AG10803 (cell line): ENCODE data around the gene PDLIM1.

Experiments
- DNase-seq: peaks from one replicate; pipeline ENCODE4 v3.0.0; 2010; ENCODE audit warnings: low read depth
- H3K4me3 ChIP-seq: 2 replicates; pipeline ENCODE4 v1.5.1; 2011; ENCODE audit warnings: mild to moderate bottlenecking, low read length, control low read depth
- TF ChIP-seq, protein P1 (sequence below): conservative IDR thresholded peaks from 2 replicates; pipeline ENCODE4 v1.5.1; 2011; ENCODE audit warnings: mild to moderate bottlenecking, low read length, control low read depth, inconsistent platforms

PDLIM1 gene

GRCh38 chr10:95249467-95249866 lies 41.3 kb downstream of the PDLIM1 start:
- DNase-seq = no peak
- TF ChIP-seq, protein P1, sequence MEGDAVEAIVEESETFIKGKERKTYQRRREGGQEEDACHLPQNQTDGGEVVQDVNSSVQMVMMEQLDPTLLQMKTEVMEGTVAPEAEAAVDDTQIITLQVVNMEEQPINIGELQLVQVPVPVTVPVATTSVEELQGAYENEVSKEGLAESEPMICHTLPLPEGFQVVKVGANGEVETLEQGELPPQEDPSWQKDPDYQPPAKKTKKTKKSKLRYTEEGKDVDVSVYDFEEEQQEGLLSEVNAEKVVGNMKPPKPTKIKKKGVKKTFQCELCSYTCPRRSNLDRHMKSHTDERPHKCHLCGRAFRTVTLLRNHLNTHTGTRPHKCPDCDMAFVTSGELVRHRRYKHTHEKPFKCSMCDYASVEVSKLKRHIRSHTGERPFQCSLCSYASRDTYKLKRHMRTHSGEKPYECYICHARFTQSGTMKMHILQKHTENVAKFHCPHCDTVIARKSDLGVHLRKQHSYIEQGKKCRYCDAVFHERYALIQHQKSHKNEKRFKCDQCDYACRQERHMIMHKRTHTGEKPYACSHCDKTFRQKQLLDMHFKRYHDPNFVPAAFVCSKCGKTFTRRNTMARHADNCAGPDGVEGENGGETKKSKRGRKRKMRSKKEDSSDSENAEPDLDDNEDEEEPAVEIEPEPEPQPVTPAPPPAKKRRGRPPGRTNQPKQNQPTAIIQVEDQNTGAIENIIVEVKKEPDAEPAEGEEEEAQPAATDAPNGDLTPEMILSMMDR = no peak
- no peak overlapping the region for H3K4me3 ChIP-seq

DNA sequence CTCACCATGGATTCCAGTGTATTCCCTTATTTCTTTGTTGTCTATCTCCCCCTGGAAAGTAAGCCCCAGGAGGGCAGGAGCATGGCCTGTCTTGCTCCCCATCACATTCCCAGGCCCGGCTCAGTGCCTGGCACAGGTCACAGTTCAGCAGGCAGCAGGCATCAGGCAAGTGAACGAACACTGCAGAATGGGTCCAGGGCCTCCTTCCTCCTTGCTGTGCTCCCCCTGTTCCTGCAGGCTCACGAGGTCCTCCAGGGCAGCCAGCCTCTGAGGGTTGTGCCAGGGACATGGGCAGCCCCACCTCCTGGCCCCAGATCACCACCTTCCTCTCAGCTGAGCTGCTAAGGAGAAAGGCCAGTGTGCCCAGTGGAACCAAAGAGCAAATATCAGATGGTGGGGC lies 41.8 kb downstream of the PDLIM1 start:
- no peak overlapping the region for H3K4me3 ChIP-seq
- DNase-seq = no peak
- TF ChIP-seq, protein P1 = no peak

GRCh38 chr10:95247881-95248583 lies 42.8 kb downstream of the PDLIM1 start:
- TF ChIP-seq, protein P1 = no peak
- H3K4me3 ChIP-seq = no peak overlapping the region
- no peak for DNase-seq

DNA sequence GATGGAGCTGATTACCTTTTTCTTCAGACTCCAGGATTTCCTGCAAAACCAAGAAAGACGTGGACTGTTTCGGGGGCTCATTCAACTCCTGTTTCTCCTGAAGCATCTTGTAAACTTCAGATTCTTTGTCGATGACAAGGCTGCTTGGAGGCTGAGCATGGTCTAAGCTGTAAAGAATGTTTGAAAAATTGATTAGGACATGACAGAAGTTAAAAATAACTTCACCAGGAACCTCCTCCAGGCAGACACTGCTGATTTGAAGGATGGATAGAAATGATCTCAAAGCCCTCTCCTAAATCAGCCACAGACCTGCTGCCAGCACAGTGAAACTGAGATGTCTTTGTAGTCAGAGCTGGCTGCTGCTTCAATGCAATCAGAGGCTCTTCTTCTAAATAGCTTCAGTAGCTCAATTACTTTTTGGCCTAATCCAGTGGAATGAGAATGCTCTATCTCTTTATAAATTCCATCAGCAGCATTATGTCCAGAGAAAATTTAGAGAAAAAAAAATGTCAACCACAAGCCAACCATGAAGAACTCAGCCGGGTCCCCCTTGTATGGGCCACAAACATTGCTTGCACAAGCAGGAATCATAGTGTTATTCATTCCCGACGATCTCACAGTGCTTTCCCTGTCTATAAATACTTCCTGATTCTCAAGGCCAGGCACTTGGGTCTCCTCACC lies 43.5 kb downstream of the PDLIM1 start:
- TF ChIP-seq, protein P1 = no peak
- peak; percentile 88 for DNase-seq
- no peak overlapping the region for H3K4me3 ChIP-seq

DNA sequence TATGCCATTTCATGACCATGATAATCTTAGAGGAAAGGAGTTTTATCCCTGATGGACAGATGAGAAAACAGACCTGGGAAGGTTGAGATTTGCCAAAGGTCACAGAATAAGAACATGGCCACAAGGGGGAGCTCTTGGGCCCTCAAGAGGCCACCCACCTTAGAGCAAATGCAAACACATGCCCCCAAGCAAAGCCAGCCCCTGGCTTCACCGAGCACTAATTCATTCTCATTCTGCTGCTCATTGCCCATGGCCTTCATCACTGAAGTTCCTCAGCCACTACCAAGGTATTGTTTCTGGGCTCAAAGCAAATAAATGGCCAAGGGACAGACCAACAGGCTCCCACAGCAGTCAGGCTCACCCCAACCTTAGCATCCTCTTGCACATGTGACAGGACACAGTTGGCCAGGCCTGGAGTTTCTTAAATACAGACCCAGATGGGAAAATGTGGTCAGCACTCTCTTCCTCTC lies 44.2 kb downstream of the PDLIM1 start:
- H3K4me3 ChIP-seq = no peak overlapping the region
- TF ChIP-seq, protein P1 = peak; percentile 83
- peak; percentile 78 for DNase-seq

- H3K4me3 ChIP-seq = no peak overlapping the region
- no peak for DNase-seq
- TF ChIP-seq, protein P1 = no peak
These were observed 45.3 kb downstream of the PDLIM1 start for GRCh38 chr10:95245425-95246055.
